Measurements from ENCODE around the gene CLP1. TPM values are rescaled to one million over a fixed set of nuclear protein-coding genes. Genes with fewer than 3 reads are reported as not detected.

Gene CLP1
- total and polyA plus RNA-seq, 5 experiments from 2014 or later: 7.9 to 13.5 (median 13.4) TPM

- POLR2A ChIA-PET: interaction anchor here (0.7 to 2.2 kb wide), 5 partner anchors 12 to 155 kb away, joined by 3 to 12 read pairs (median 5); partner anchors contain the start of gene UBE2L6
- H3K27ac Mint-ChIP-seq: peak overlapping the region in 3 of 10 donors; percentile 21 to 41 (median 41)
- no peaks in the 10 kb centered on the region for H3K36me3 Mint-ChIP-seq
These were observed 12.5 kb upstream of the CLP1 start for GRCh38 chr11:57644748-57645688.

GRCh38 chr11:57645689-57646085, 11.9 kb upstream of the CLP1 start:
- no peak for ATAC-seq
- no peaks in the 10 kb centered on the region for H3K36me3 Mint-ChIP-seq
- peaks cover 13 to 59% (median 38%) of the 10 kb centered on the region in 5 donors for H3K27me3 Mint-ChIP-seq
- H3K9me3 Mint-ChIP-seq: no peaks in the 10 kb centered on the region
- DNase-seq: no peak
- peaks cover 17 to 55% (median 45%) of the 10 kb centered on the region in 4 donors for H3K4me1 Mint-ChIP-seq
- POLR2A ChIA-PET: no interaction called here
- no peak overlapping the region for H3K4me3 Mint-ChIP-seq
- H3K27ac Mint-ChIP-seq: peak overlapping the region in 4 of 10 donors; percentile 10 to 69 (median 31)

More at GRCh38 chr11:57644748-57645688, 12.5 kb upstream of the CLP1 start:
- H3K4me1 Mint-ChIP-seq: peaks cover 15 to 50% (median 39%) of the 10 kb centered on the region in 4 donors
- ATAC-seq: peak; percentile 72 to 77
- peak; percentile 70 to 93 (median 85) for DNase-seq
- peaks cover 13 to 59% (median 38%) of the 10 kb centered on the region in 5 donors for H3K27me3 Mint-ChIP-seq
- peak overlapping the region in 1 of 10 donors; percentile 25 for H3K4me3 Mint-ChIP-seq
- no peaks in the 10 kb centered on the region for H3K9me3 Mint-ChIP-seq

- ATAC-seq (no peak), DNase-seq (no peak)
- POLR2A ChIA-PET: no interaction called here
- H3K9me3 Mint-ChIP-seq: no peaks in the 10 kb centered on the region
- peak overlapping the region in 8 of 10 donors; percentile 6 to 79 (median 40) for H3K27ac Mint-ChIP-seq
- H3K27me3 Mint-ChIP-seq: peaks cover 13 to 59% (median 38%) of the 10 kb centered on the region in 5 donors
- peak overlapping the region in 6 of 10 donors; percentile 29 to 91 (median 43) for H3K4me3 Mint-ChIP-seq
- no peaks in the 10 kb centered on the region for H3K36me3 Mint-ChIP-seq
- peaks cover 17 to 57% (median 46%) of the 10 kb centered on the region in 4 donors for H3K4me1 Mint-ChIP-seq
These were observed 11.3 kb upstream of the CLP1 start for GRCh38 chr11:57646194-57646798.

- peak overlapping the region in 9 of 10 donors; percentile 6 to 80 (median 57) for H3K27ac Mint-ChIP-seq
- DNase-seq: no peak
- POLR2A ChIA-PET: interaction anchor here (1.8 kb wide), 1 partner anchor 20 kb away, joined by 4 read pairs; the partner anchor contains the start of gene ZDHHC5
- no peak for ATAC-seq
- peaks cover 13 to 59% (median 38%) of the 10 kb centered on the region in 5 donors for H3K27me3 Mint-ChIP-seq
- no peaks in the 10 kb centered on the region for H3K9me3 Mint-ChIP-seq
- H3K4me3 Mint-ChIP-seq: peak overlapping the region in 7 of 10 donors; percentile 26 to 91 (median 35)
- H3K4me1 Mint-ChIP-seq: peaks cover 17 to 56% (median 45%) of the 10 kb centered on the region in 4 donors
- H3K36me3 Mint-ChIP-seq: no peaks in the 10 kb centered on the region
These were observed 10.7 kb upstream of the CLP1 start for GRCh38 chr11:57646799-57647303.

- no peak for ATAC-seq
These were observed 10.2 kb upstream of the CLP1 start for GRCh38 chr11:57647372-57647771.

GRCh38 chr11:57647960-57648800, 9.4 kb upstream of the CLP1 start:
- peak overlapping the region; percentile 84 to 98 (median 95) for H3K27ac Mint-ChIP-seq
- H3K36me3 Mint-ChIP-seq: no peaks in the 10 kb centered on the region
- DNase-seq (peak in 1 of 10 donors; percentile 16), ATAC-seq (no peak)
- H3K4me1 Mint-ChIP-seq: peaks cover 18 to 65% (median 54%) of the 10 kb centered on the region in 4 donors
- H3K4me3 Mint-ChIP-seq: peak overlapping the region; percentile 78 to 96 (median 89)
- POLR2A ChIA-PET: interaction anchor here (0.5 to 1.8 kb wide), 3 partner anchors 19 to 1506 kb away, joined by 4 to 11 read pairs (median 4); partner anchors contain the start of genes UBE2L6 and ZDHHC5
- H3K27me3 Mint-ChIP-seq: peaks cover 13 to 56% (median 38%) of the 10 kb centered on the region in 5 donors
- H3K9me3 Mint-ChIP-seq: no peaks in the 10 kb centered on the region

More at GRCh38 chr11:57647372-57647771, 10.2 kb upstream of the CLP1 start:
- H3K36me3 Mint-ChIP-seq: no peaks in the 10 kb centered on the region
- POLR2A ChIA-PET: interaction anchor here (1.8 kb wide), 1 partner anchor 20 kb away, joined by 4 read pairs; the partner anchor contains the start of gene ZDHHC5
- H3K4me3 Mint-ChIP-seq: peak overlapping the region in 5 of 10 donors; percentile 13 to 94 (median 39)
- H3K27ac Mint-ChIP-seq: peak overlapping the region in 5 of 10 donors; percentile 25 to 88 (median 80)
- DNase-seq: no peak
- peaks cover 17 to 57% (median 48%) of the 10 kb centered on the region in 4 donors for H3K4me1 Mint-ChIP-seq
- H3K9me3 Mint-ChIP-seq: no peaks in the 10 kb centered on the region
- H3K27me3 Mint-ChIP-seq: peaks cover 13 to 59% (median 38%) of the 10 kb centered on the region in 5 donors

GRCh38 chr11:57648801-57649735, 8.5 kb upstream of the CLP1 start:
- H3K9me3 Mint-ChIP-seq: no peaks in the 10 kb centered on the region
- H3K27ac Mint-ChIP-seq: peak overlapping the region; percentile 84 to 98 (median 95)
- peaks cover 12 to 47% (median 36%) of the 10 kb centered on the region in 5 donors for H3K27me3 Mint-ChIP-seq
- peak overlapping the region; percentile 78 to 96 (median 89) for H3K4me3 Mint-ChIP-seq
- H3K36me3 Mint-ChIP-seq: no peaks in the 10 kb centered on the region
- DNase-seq: peak in 3 of 10 donors; percentile 21 to 29 (median 24)
- peaks cover 19 to 66% (median 57%) of the 10 kb centered on the region in 4 donors for H3K4me1 Mint-ChIP-seq
- peak in 1 of 2 donors; percentile 9 for ATAC-seq
- POLR2A ChIA-PET: interaction anchor here (0.5 to 1.6 kb wide), 4 partner anchors 81 to 1505 kb away, joined by 3 to 11 read pairs (median 4); partner anchors contain the start of gene UBE2L6

- DNase-seq (peak; percentile 48 to 90 (median 72)), ATAC-seq (peak; percentile 80 to 88)
- POLR2A ChIA-PET: interaction anchor here (0.6 to 1.6 kb wide), 4 partner anchors 82 to 927 kb away, joined by 3 to 11 read pairs (median 4); partner anchors contain the start of gene UBE2L6
- Mint-ChIP-seq H3K9me3 (no peaks in the 10 kb centered on the region), H3K4me3 (peak within 1 kb of the TSS; percentile 78 to 96 (median 89)), H3K4me1 (peaks cover 21 to 59% (median 57%) of the 10 kb centered on the region in 4 donors), H3K27ac (peak within 1 kb of the TSS; percentile 84 to 98 (median 95)), H3K36me3 (no peaks in the 10 kb centered on the region), H3K27me3 (peaks cover 12 to 42% (median 31%) of the 10 kb centered on the region in 5 donors)
These were observed 7.5 kb upstream of the CLP1 start, which contains the start of gene YPEL4 for GRCh38 chr11:57649826-57650738. Gene YPEL4, minus strand, starts transcription at chr11:57649912. Its CDS starts 2,805 bp downstream, at chr11:57647107.

- peak overlapping the region in 3 of 10 donors; percentile 1 to 15 (median 11) for H3K4me3 Mint-ChIP-seq
- no peaks in the 10 kb centered on the region for H3K9me3 Mint-ChIP-seq
- H3K36me3 Mint-ChIP-seq: no peaks in the 10 kb centered on the region
- no peak for DNase-seq
- ATAC-seq: no peak
- H3K4me1 Mint-ChIP-seq: peaks cover 21 to 58% (median 56%) of the 10 kb centered on the region in 4 donors
- H3K27me3 Mint-ChIP-seq: peaks cover 12 to 37% (median 31%) of the 10 kb centered on the region in 5 donors
- POLR2A ChIA-PET: no interaction called here
- H3K27ac Mint-ChIP-seq: peak overlapping the region in 9 of 10 donors; percentile 84 to 98 (median 94)
These were observed 6.8 kb upstream of the CLP1 start for GRCh38 chr11:57650739-57651090.
